Endothelial cell of umbilical vein (primary cell): ENCODE measurements around the gene TMEM132A. TPM values are rescaled to one million over a fixed set of nuclear protein-coding genes. Genes with fewer than 3 reads are reported as not detected.

ENCODE experiments used
- BruUV-seq: library from RNA; stranded (reverse); fragments of 400-500 nt; replicated peaks from 2 replicates; lab custom pipeline; 2021; lab: Mats Ljungman, UMichigan
- CTCF ChIA-PET: fragments of 300-600, 350-600 bp; sonication (Branson Sonifier 250); formaldehyde crosslinking; loops from one replicate; lab custom pipeline; 2021; ENCODE audit warnings: antibody characterized with exemption, inconsistent platforms; lab: Charles Lee
- POLR2A ChIA-PET: fragments of 300-600, 350-600 bp; sonication (Branson Sonifier 250); formaldehyde crosslinking; loops from one replicate; lab custom pipeline; 2021; ENCODE audit warnings: antibody characterized with exemption, inconsistent platforms; lab: Charles Lee
- DNase-seq: peaks from one replicate; pipeline ENCODE4 v3.0.0-alpha.2; 2011; ENCODE audit warnings: low read depth, low spot score
- FAIRE-seq: peaks from 2 replicates; lab custom pipeline; 2011; peaks lifted over from hg19 to GRCh38; lab: Jason Lieb, UNC
- H2AFZ ChIP-seq: 2 replicates; pipeline ENCODE4 v1.6.0; 2012; ENCODE audit warnings: low read depth, low read length, control low read depth, inconsistent platforms
- H3K27ac ChIP-seq: 2 replicates; pipeline ENCODE4 v1.5.1; 2011; ENCODE audit warnings: low read depth, mild to moderate bottlenecking, control low read depth, low read length, moderate library complexity; ENCODE audit not compliant: insufficient read depth
- H3K27me3 ChIP-seq, 2 experiments: 2 replicates each; pipeline versions ENCODE4 v1.6.0 to v1.6.1; 2011; ENCODE audit warnings: low read length in 2 of 2, mixed read lengths in 1 of 2; ENCODE audit not compliant: control insufficient read depth in 2 of 2, insufficient read depth in 2 of 2
- H3K36me3 ChIP-seq, 2 experiments: 2 replicates in 1 of 2; 3 replicates in 1 of 2; pipeline ENCODE4 v1.5.1; 2011; ENCODE audit warnings: low read length in 2 of 2, mild to moderate bottlenecking in 1 of 2, moderate library complexity in 1 of 2; ENCODE audit not compliant: control insufficient read depth in 2 of 2, insufficient read depth in 2 of 2; ENCODE audit errors: extremely low read depth in 1 of 2
- H3K4me1 ChIP-seq: 3 replicates; pipeline ENCODE4 v1.5.1; 2011; ENCODE audit warnings: mild to moderate bottlenecking, low read length; ENCODE audit not compliant: control insufficient read depth, insufficient read depth; ENCODE audit errors: extremely low read depth
- H3K4me2 ChIP-seq: 2 replicates; pipeline ENCODE4 v1.6.1; 2011; ENCODE audit warnings: low read length, control low read depth, mixed read lengths; ENCODE audit not compliant: insufficient read depth
- H3K4me3 ChIP-seq, 3 experiments: fragments of 200-600 bp in 1 of 3; sonication (generic), shearing (Covaris generic) in 1 of 3; replicated peaks in 1 of 3; 2 replicates each; pipeline ENCODE4 v1.5.1; 2011 to 2016; ENCODE audit warnings: control low read depth in 3 of 3, low read length in 3 of 3, mild to moderate bottlenecking in 2 of 3, inconsistent platforms in 1 of 3, low read depth in 1 of 3, moderate library complexity in 1 of 3; ENCODE audit not compliant: insufficient read depth in 1 of 3
- H3K79me2 ChIP-seq: 2 replicates; pipeline ENCODE4 v1.6.0; 2012; ENCODE audit warnings: low read length, inconsistent platforms; ENCODE audit not compliant: control insufficient read depth, insufficient read depth
- H3K9ac ChIP-seq: replicated peaks from 2 replicates; pipeline ENCODE3; 2011; ENCODE audit warnings: low read length, control low read depth; ENCODE audit not compliant: insufficient read depth; ENCODE audit errors: extremely low read depth
- H3K9me1 ChIP-seq: replicated peaks from 3 replicates; pipeline ENCODE4 v1.6.0; 2011; ENCODE audit warnings: mild to moderate bottlenecking, low read length; ENCODE audit not compliant: control insufficient read depth, insufficient read depth; ENCODE audit errors: extremely low read depth
- H3K9me3 ChIP-seq: replicated peaks from 2 replicates; pipeline ENCODE4 v1.5.1; 2012; ENCODE audit warnings: low read length, inconsistent platforms; ENCODE audit not compliant: control insufficient read depth, insufficient read depth
- H4K20me1 ChIP-seq: replicated peaks from 2 replicates; pipeline ENCODE3; 2011; ENCODE audit warnings: mild to moderate bottlenecking, low read length; ENCODE audit not compliant: control insufficient read depth, insufficient read depth; ENCODE audit errors: extremely low read depth
- EZH2 ChIP-seq: IDR thresholded peaks from 2 replicates; pipeline ENCODE4 v1.6.1; 2012; ENCODE audit warnings: borderline replicate concordance, low read depth, mild to moderate bottlenecking, moderate library complexity, low read length, inconsistent platforms; ENCODE audit not compliant: severe bottlenecking
- FOS ChIP-seq: IDR thresholded peaks from 2 replicates; pipeline ENCODE4 v1.6.1; 2011; ENCODE audit warnings: mild to moderate bottlenecking, low read length, moderate library complexity, borderline replicate concordance; ENCODE audit not compliant: insufficient read depth
- GATA2 ChIP-seq: IDR thresholded peaks from 2 replicates; pipeline ENCODE4 v1.7.0; 2011; ENCODE audit warnings: low read depth, mild to moderate bottlenecking, moderate library complexity, mixed read lengths, low read length; ENCODE audit not compliant: insufficient read length, insufficient read depth
- JUN ChIP-seq: IDR thresholded peaks from 2 replicates; pipeline ENCODE4 v1.6.1; 2011; ENCODE audit warnings: borderline replicate concordance, low read depth; ENCODE audit not compliant: insufficient read length, insufficient read depth
- MYC ChIP-seq: IDR thresholded peaks from one replicate; pipeline ENCODE4 v1.6.1; 2011; ENCODE audit warnings: mild to moderate bottlenecking, low read depth, low read length
- POLR2A ChIP-seq: IDR thresholded peaks from 2 replicates; pipeline ENCODE4 v1.6.1; 2012; ENCODE audit warnings: low read depth, mild to moderate bottlenecking, control low read depth, low read length
- POLR2AphosphoS5 ChIP-seq: IDR thresholded peaks from 2 replicates; pipeline ENCODE4 v1.6.1; 2012; ENCODE audit warnings: low read depth, mild to moderate bottlenecking, control low read depth, low read length, moderate library complexity; ENCODE audit not compliant: insufficient read depth
- dilution Hi-C: fragments of 300-500 bp; cut with MboI; formaldehyde crosslinking; loops from one replicate; pipeline ENCODE4 v1.15.0; 2019; ENCODE audit warnings: low sequenced_read_pairs; ENCODE audit not compliant: extremely low pct_ligation_motif_present
- intact Hi-C: fragments of 100-400 bp; cut with micrococcal nuclease; formaldehyde crosslinking; loops from one replicate; pipeline ENCODE4 v1.10.0; 2022
- polyA plus RNA-seq, 4 experiments: library from polyadenylated mRNA; depleted of rRNA in 3 of 4; stranded (reverse) in 3 of 4; unstranded in 1 of 4; fragments of >200 nt; gene quantifications; 2 replicates each; pipeline versions ENCODE4 v1.2.1 to v1.2.3, GENCODE V29; 2011 to 2012; ENCODE audit warnings: missing spikeins in 1 of 4
- total RNA-seq: library from RNA; stranded (reverse); gene quantifications from 2 replicates; pipeline ENCODE4 v1.2.3, GENCODE V29; 2021
- TF ChIP-seq, protein P1 (sequence below): IDR thresholded peaks from 2 replicates; pipeline ENCODE4 v1.6.1; 2011; ENCODE audit not compliant: insufficient read depth, insufficient read length
- TF ChIP-seq, protein P2 (sequence below), 2 donors: IDR thresholded peaks; 1 replicate in 1 of 2; 2 replicates in 1 of 2; pipeline ENCODE4 v1.5.1; 2011; ENCODE audit warnings: low read length in 2 of 2, mild to moderate bottlenecking in 2 of 2, moderate library complexity in 2 of 2, control low read depth in 1 of 2, inconsistent platforms in 1 of 2, low read depth in 1 of 2; ENCODE audit not compliant: insufficient read depth in 1 of 2; ENCODE audit errors: extremely low read depth in 1 of 2

TMEM132A gene
- total and polyA plus RNA-seq, 2 donors (not counting 3 experiments of a cell fraction or from before 2014, with no cell fraction given) = 74.3 to 106 TPM

DNA sequence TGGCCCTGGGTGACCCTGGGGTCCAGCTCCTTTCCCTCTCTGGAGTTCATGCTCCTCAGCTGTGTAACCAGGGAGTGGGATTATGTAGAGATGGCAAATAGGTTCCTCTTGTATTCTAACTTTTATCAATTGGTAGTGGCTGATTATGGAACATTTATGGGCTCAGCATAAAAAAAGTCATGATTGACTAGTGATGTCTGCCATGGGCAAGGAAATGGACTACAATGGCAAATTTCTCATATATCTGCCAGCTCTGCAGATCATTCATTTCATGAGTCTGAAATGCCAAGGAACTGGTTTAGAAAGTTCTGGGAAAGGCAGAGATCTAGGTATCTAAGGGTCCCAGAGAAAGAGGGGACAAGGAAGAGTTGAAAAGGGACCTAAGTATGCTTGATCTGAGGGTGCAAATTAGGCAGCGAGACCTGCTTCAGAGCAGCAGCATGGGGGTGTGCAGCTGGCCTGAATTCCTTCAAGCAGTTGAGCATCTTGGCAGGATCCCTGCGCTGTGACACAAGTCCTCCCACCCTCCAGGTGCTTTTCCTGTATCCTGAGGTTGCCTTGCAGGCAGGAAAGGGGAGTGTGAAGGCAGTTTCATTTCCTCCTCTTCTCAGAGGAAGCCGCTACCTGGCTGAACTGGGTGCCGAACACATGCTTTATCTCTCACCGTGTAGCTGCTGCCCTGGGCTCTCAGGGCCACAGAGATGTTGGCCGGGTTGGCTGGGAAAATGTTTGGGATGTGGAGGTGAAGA lies 17.3 kb downstream of the TMEM132A start:
- Histone ChIP-seq H4K20me1 (no peaks in the 10 kb centered on the region), H3K9ac (no peak overlapping the region), H2AFZ (no peak overlapping the region), H3K27me3 (no peaks in the 10 kb centered on the region), H3K79me2 (no peaks in the 10 kb centered on the region), H3K9me1 (no peaks in the 10 kb centered on the region), H3K9me3 (no peaks in the 10 kb centered on the region), H3K4me2 (no peak overlapping the region), H3K4me1 (peaks cover 8% of the 10 kb centered on the region), H3K27ac (no peak overlapping the region), H3K4me3 (no peak overlapping the region), H3K36me3 (no peaks in the 10 kb centered on the region)
- dilution Hi-C loops (no loop called here), intact Hi-C loops (no loop called here)
- TF ChIP-seq FOS = no peak
- DNase-seq (no peak), FAIRE-seq (no peak)
- POLR2A ChIA-PET = no interaction called here
- no TSS peak for BruUV-seq
- CTCF ChIA-PET = interaction anchor here (0.7 to 2.7 kb wide), 3 partner anchors 9 to 26 kb away, joined by 3 to 8 read pairs (median 3); no protein-coding TSS in a partner anchor

DNA sequence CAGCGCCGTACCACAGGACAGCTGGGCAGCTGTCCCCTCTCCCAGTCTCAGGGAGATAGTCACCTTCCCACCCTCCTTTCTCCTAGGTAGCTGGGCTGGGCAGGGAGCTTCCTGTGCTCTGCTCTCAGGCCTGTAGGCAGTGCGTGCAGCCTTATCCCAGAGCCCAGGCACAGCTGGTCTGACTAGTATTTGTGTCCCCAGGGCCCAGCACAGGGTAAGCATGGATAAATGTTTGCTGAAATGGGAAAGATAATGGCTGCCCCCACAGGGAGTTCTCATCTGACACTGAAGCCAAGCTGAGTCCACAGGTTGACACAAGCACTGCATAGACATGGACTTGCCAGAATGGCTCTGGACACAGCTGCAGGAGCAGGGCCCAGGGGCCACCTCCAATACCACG lies 18.0 kb downstream of the TMEM132A start:
- H3K4me2 ChIP-seq = no peak overlapping the region
- H3K36me3 ChIP-seq = no peaks in the 10 kb centered on the region
- POLR2A ChIA-PET = no interaction called here
- H3K9me1 ChIP-seq = no peaks in the 10 kb centered on the region
- intact Hi-C loops (no loop called here), dilution Hi-C loops (no loop called here)
- H3K4me3 ChIP-seq = no peak overlapping the region
- TF ChIP-seq, protein P1, sequence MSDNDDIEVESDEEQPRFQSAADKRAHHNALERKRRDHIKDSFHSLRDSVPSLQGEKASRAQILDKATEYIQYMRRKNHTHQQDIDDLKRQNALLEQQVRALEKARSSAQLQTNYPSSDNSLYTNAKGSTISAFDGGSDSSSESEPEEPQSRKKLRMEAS = no peak
- TF ChIP-seq GATA2 (no peak), JUN (no peak), EZH2 (no peak), MYC (no peak), FOS (no peak), POLR2A (no peak), POLR2AphosphoS5 (no peak)
- TF ChIP-seq, protein P2, sequence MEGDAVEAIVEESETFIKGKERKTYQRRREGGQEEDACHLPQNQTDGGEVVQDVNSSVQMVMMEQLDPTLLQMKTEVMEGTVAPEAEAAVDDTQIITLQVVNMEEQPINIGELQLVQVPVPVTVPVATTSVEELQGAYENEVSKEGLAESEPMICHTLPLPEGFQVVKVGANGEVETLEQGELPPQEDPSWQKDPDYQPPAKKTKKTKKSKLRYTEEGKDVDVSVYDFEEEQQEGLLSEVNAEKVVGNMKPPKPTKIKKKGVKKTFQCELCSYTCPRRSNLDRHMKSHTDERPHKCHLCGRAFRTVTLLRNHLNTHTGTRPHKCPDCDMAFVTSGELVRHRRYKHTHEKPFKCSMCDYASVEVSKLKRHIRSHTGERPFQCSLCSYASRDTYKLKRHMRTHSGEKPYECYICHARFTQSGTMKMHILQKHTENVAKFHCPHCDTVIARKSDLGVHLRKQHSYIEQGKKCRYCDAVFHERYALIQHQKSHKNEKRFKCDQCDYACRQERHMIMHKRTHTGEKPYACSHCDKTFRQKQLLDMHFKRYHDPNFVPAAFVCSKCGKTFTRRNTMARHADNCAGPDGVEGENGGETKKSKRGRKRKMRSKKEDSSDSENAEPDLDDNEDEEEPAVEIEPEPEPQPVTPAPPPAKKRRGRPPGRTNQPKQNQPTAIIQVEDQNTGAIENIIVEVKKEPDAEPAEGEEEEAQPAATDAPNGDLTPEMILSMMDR (IDR thresholded peaks at IDR 0.05; ENCODE audit: extremely low read depth in 1 of 2, insufficient read depth in 1 of 2, low read depth in 1 of 2, low read length in 2 of 2) = no peak
- FAIRE-seq (no peak), DNase-seq (no peak)
- peaks cover 3% of the 10 kb centered on the region for H3K4me1 ChIP-seq
- CTCF ChIA-PET = interaction anchor here (1.6 kb wide), 1 partner anchor 27 kb away, joined by 3 read pairs; no protein-coding TSS in a partner anchor
- no peak overlapping the region for H2AFZ ChIP-seq
- no peaks in the 10 kb centered on the region for H4K20me1 ChIP-seq
- H3K27me3 ChIP-seq = no peaks in the 10 kb centered on the region
- no peaks in the 10 kb centered on the region for H3K79me2 ChIP-seq
- H3K9ac ChIP-seq = no peak overlapping the region
- no peak overlapping the region for H3K27ac ChIP-seq
- no TSS peak for BruUV-seq
- no peaks in the 10 kb centered on the region for H3K9me3 ChIP-seq
